ENCODE results near the gene STXBP4. TPM values are rescaled to one million over a fixed set of nuclear protein-coding genes. Genes with fewer than 3 reads are reported as not detected.

STXBP4 gene
- total RNA-seq, 1 experiment from 2014 or later, result 12.0 TPM

- TF ChIP-seq ELF4 (CRISPR knock-in tag; IDR thresholded peaks at IDR 0.05; ENCODE audit: low read depth), result no peak
These were observed 20.2 kb upstream of the STXBP4 start (continued) for GRCh38 chr17:54948380-54948779.

GRCh38 chr17:54950116-54950515 lies 18.4 kb upstream of the STXBP4 start:
- Mint-ChIP-seq H3K4me3 (no peak overlapping the region), H3K9me3 (no peaks in the 10 kb centered on the region), H3K4me1 (no peaks in the 10 kb centered on the region), H3K36me3 (peaks cover 66% of the 10 kb centered on the region), H3K27ac (no peak overlapping the region), H3K27me3 (ENCODE audit: low read depth) (no peaks in the 10 kb centered on the region)
- ChIA-PET CTCF (no interaction called here), POLR2A (no interaction called here)
- ATAC-seq (no peak), DNase-seq (ENCODE audit: low spot score) (no peak)
- TF ChIP-seq ZNF532 (CRISPR knock-in tag; IDR thresholded peaks at IDR 0.05; ENCODE audit: borderline replicate concordance) (no peak), STAT6 (CRISPR knock-in tag; conservative IDR thresholded peaks at IDR 0.05; ENCODE audit: low read depth) (no peak), ZNF512 (CRISPR knock-in tag; IDR thresholded peaks at IDR 0.05; ENCODE audit: borderline replicate concordance) (no peak), KAT7 (CRISPR knock-in tag; IDR thresholded peaks at IDR 0.05; ENCODE audit: borderline replicate concordance) (no peak), E2F4 (CRISPR knock-in tag; IDR thresholded peaks at IDR 0.05; ENCODE audit: borderline replicate concordance, low read depth) (no peak), ZNF263 (CRISPR knock-in tag; IDR thresholded peaks at IDR 0.05; ENCODE audit: low read depth) (no peak), OVOL2 (CRISPR knock-in tag; IDR thresholded peaks at IDR 0.05; ENCODE audit: borderline replicate concordance) (no peak), MYBL2 (CRISPR knock-in tag; IDR thresholded peaks at IDR 0.05) (no peak), AFF4 (CRISPR knock-in tag; IDR thresholded peaks at IDR 0.05; ENCODE audit: borderline replicate concordance) (no peak), PRDM15 (CRISPR knock-in tag; IDR thresholded peaks at IDR 0.05) (no peak), ZNF317 (CRISPR knock-in tag; IDR thresholded peaks at IDR 0.05; ENCODE audit: borderline replicate concordance, low read depth) (no peak), ZNF423 (CRISPR knock-in tag; IDR thresholded peaks at IDR 0.05) (no peak), GRHL2 (CRISPR knock-in tag; IDR thresholded peaks at IDR 0.05; ENCODE audit: insufficient replicate concordance, severe bottlenecking) (no peak), ELF4 (CRISPR knock-in tag; IDR thresholded peaks at IDR 0.05; ENCODE audit: low read depth) (no peak), FOXP4 (CRISPR knock-in tag; IDR thresholded peaks at IDR 0.05) (no peak)

Data from WTC11 (cell line).